C4-2B (cell line): ENCODE results near the gene SLC25A21.

Experiments used
- H3K27ac ChIP-seq: fragments of 450-650 bp; 2 replicates; pipeline ENCODE4 v1.5.1; 2017
- CTCF ChIP-seq: fragments of 450-650 bp; conservative IDR thresholded peaks from 2 replicates; pipeline ENCODE4 v1.5.1; 2017; ENCODE audit warnings: mild to moderate bottlenecking
- ZFX ChIP-seq: fragments of 450-650 bp; IDR thresholded peaks from 2 replicates; pipeline ENCODE4 v1.6.1; 2017

Gene SLC25A21

GRCh38 chr14:36844443-36845195 lies 327.8 kb downstream of the SLC25A21 start:
- no peak for TF ChIP-seq CTCF
- TF ChIP-seq ZFX = no peak
- peak overlapping the region; percentile 35; the same call in 1 of the 2 replicates for H3K27ac ChIP-seq

- no peak overlapping the region for H3K27ac ChIP-seq
- TF ChIP-seq ZFX = no peak
- no peak for TF ChIP-seq CTCF
Observed at GRCh38 chr14:36843410-36843809, 329.0 kb downstream of the SLC25A21 start.

- TF ChIP-seq ZFX (no peak), CTCF (no peak)
- H3K27ac ChIP-seq = no peak overlapping the region
Observed at GRCh38 chr14:36835128-36835527, 337.3 kb downstream of the SLC25A21 start.

- TF ChIP-seq ZFX (no peak), CTCF (no peak)
Observed at GRCh38 chr14:36834293-36834692, 338.1 kb downstream of the SLC25A21 start.

GRCh38 chr14:36829547-36829946 lies 342.9 kb downstream of the SLC25A21 start:
- TF ChIP-seq CTCF (no peak), ZFX (0 out of 2 replicates have a peak, but pooled peaks have one; percentile 19)
- H3K27ac ChIP-seq = no peak overlapping the region

More at GRCh38 chr14:36834293-36834692, 338.1 kb downstream of the SLC25A21 start:
- H3K27ac ChIP-seq = no peak overlapping the region

GRCh38 chr14:36827861-36828260 lies 344.5 kb downstream of the SLC25A21 start:
- TF ChIP-seq CTCF (no peak), ZFX (no peak)
- no peak overlapping the region for H3K27ac ChIP-seq

GRCh38 chr14:36826614-36827013 lies 345.8 kb downstream of the SLC25A21 start:
- no peak for TF ChIP-seq CTCF
- H3K27ac ChIP-seq = no peak overlapping the region
